ENCODE data around the gene HOXA9.

The HOXA9 gene

GRCh38 chr7:27115221-27116026 is 49.9 kb downstream of the HOXA9 start:
- no peak overlapping the region for H2AFZ ChIP-seq (ENCODE audit: low read length)

GRCh38 chr7:27114881-27115220 is 50.5 kb downstream of the HOXA9 start:
- H2AFZ ChIP-seq (ENCODE audit: low read length): no peak overlapping the region
- H3K27me3 ChIP-seq (replicated peaks; ENCODE audit: insufficient read depth, low read length): peaks cover 30% of the 10 kb centered on the region; the same call in 1 of the 2 replicates
- H3K27ac ChIP-seq (ENCODE audit: low read length): no peak overlapping the region

More at GRCh38 chr7:27115221-27116026, 49.9 kb downstream of the HOXA9 start:
- DNase-seq: no peak
- H3K4me3 ChIP-seq (ENCODE audit: low read length): no peak overlapping the region
- H3K36me3 ChIP-seq (replicated peaks; ENCODE audit: insufficient read depth, low read length): no peaks in the 10 kb centered on the region
- H3K9me2 ChIP-seq (replicated peaks; ENCODE audit: insufficient read depth, low read length): no peaks in the 10 kb centered on the region
- H3K9me3 ChIP-seq (replicated peaks; ENCODE audit: insufficient read depth, low read length): no peaks in the 10 kb centered on the region
- no peaks in the 10 kb centered on the region for H3K4me1 ChIP-seq (ENCODE audit: low read length)
- H3K79me2 ChIP-seq (ENCODE audit: low read length): no peaks in the 10 kb centered on the region
- H3K9ac ChIP-seq (ENCODE audit: low read length): no peak overlapping the region
- TF ChIP-seq CTCF (IDR thresholded peaks at IDR 0.05; ENCODE audit: low read length) (no peak), EZH2phosphoT487 (IDR thresholded peaks at IDR 0.05; ENCODE audit: low read length) (no peak), EZH2 (optimal IDR thresholded peaks at IDR 0.05; ENCODE audit: low read depth, low read length) (no peak)
- H3K4me2 ChIP-seq (ENCODE audit: low read depth, low read length): no peak overlapping the region
- no peak overlapping the region for H3K27ac ChIP-seq (ENCODE audit: low read length)
- H3F3A ChIP-seq (ENCODE audit: insufficient read depth, low read length): no peaks in the 10 kb centered on the region
- H4K20me1 ChIP-seq (ENCODE audit: insufficient read depth, low read length): no peaks in the 10 kb centered on the region
- peaks cover 30% of the 10 kb centered on the region; the same call in 1 of the 2 replicates for H3K27me3 ChIP-seq (replicated peaks; ENCODE audit: insufficient read depth, low read length)

GRCh38 chr7:27113991-27114769 is 51.2 kb downstream of the HOXA9 start:
- TF ChIP-seq CTCF (IDR thresholded peaks at IDR 0.05; ENCODE audit: low read length) (no peak), EZH2 (optimal IDR thresholded peaks at IDR 0.05; ENCODE audit: low read depth, low read length) (no peak)
- Histone ChIP-seq H3K9ac (ENCODE audit: low read length) (no peak overlapping the region), H4K20me1 (ENCODE audit: insufficient read depth, low read length) (no peaks in the 10 kb centered on the region), H3K4me3 (ENCODE audit: low read length) (no peak overlapping the region), H3K27me3 (replicated peaks; ENCODE audit: insufficient read depth, low read length) (peaks cover 30% of the 10 kb centered on the region; the same call in 1 of the 2 replicates), H3K79me2 (ENCODE audit: low read length) (no peaks in the 10 kb centered on the region), H3K4me1 (ENCODE audit: low read length) (no peaks in the 10 kb centered on the region), H3F3A (ENCODE audit: insufficient read depth, low read length) (no peaks in the 10 kb centered on the region), H2AFZ (ENCODE audit: low read length) (no peak overlapping the region), H3K9me2 (replicated peaks; ENCODE audit: insufficient read depth, low read length) (no peaks in the 10 kb centered on the region), H3K4me2 (ENCODE audit: low read depth, low read length) (no peak overlapping the region), H3K27ac (ENCODE audit: low read length) (no peak overlapping the region), H3K36me3 (replicated peaks; ENCODE audit: insufficient read depth, low read length) (no peaks in the 10 kb centered on the region), H3K9me3 (replicated peaks; ENCODE audit: insufficient read depth, low read length) (no peaks in the 10 kb centered on the region)
- DNase-seq: no peak

More at GRCh38 chr7:27114881-27115220, 50.5 kb downstream of the HOXA9 start:
- Histone ChIP-seq H3K9ac (ENCODE audit: low read length) (no peak overlapping the region), H3K4me2 (ENCODE audit: low read depth, low read length) (no peak overlapping the region), H3K79me2 (ENCODE audit: low read length) (no peaks in the 10 kb centered on the region), H3K9me2 (replicated peaks; ENCODE audit: insufficient read depth, low read length) (no peaks in the 10 kb centered on the region), H3K9me3 (replicated peaks; ENCODE audit: insufficient read depth, low read length) (no peaks in the 10 kb centered on the region), H3K4me1 (ENCODE audit: low read length) (no peaks in the 10 kb centered on the region), H3K4me3 (ENCODE audit: low read length) (no peak overlapping the region), H3K36me3 (replicated peaks; ENCODE audit: insufficient read depth, low read length) (no peaks in the 10 kb centered on the region), H4K20me1 (ENCODE audit: insufficient read depth, low read length) (no peaks in the 10 kb centered on the region), H3F3A (ENCODE audit: insufficient read depth, low read length) (no peaks in the 10 kb centered on the region)
- DNase-seq: no peak
- no peak for TF ChIP-seq CTCF (IDR thresholded peaks at IDR 0.05; ENCODE audit: low read length)
- TF ChIP-seq EZH2phosphoT487 (IDR thresholded peaks at IDR 0.05; ENCODE audit: low read length): no peak
- TF ChIP-seq EZH2 (optimal IDR thresholded peaks at IDR 0.05; ENCODE audit: low read depth, low read length): no peak

Data from MM.1S (cell line).